Gastrocnemius medialis (tissue), 4 donors: ENCODE data around the gene ABO.

ENCODE experiments used
- POLR2A ChIP-seq, 2 donors: fragments of 450-650 bp; IDR thresholded peaks; one replicate each; pipeline ENCODE4 v1.6.1; 2017; ENCODE audit warnings: antibody characterized with exemption in 2 of 2, mild to moderate bottlenecking in 2 of 2, moderate library complexity in 2 of 2
- TF ChIP-seq, protein P1 (sequence below), 5 experiments: fragments of 450-650 bp in 3 of 5; fragments of 200-600 bp in 2 of 5; sonication (generic) in 2 of 5; IDR thresholded peaks in 4 of 5; conservative IDR thresholded peaks in 1 of 5; 1 replicate in 4 of 5; 2 replicates in 1 of 5; pipeline ENCODE4 v1.5.1; 2016 to 2019; ENCODE audit warnings: antibody characterized with exemption in 5 of 5, mild to moderate bottlenecking in 3 of 5, moderate library complexity in 3 of 5

GRCh38 chr9:133282464-133283238 lies 7.7 kb upstream of the ABO start:
- TF ChIP-seq, protein P1, sequence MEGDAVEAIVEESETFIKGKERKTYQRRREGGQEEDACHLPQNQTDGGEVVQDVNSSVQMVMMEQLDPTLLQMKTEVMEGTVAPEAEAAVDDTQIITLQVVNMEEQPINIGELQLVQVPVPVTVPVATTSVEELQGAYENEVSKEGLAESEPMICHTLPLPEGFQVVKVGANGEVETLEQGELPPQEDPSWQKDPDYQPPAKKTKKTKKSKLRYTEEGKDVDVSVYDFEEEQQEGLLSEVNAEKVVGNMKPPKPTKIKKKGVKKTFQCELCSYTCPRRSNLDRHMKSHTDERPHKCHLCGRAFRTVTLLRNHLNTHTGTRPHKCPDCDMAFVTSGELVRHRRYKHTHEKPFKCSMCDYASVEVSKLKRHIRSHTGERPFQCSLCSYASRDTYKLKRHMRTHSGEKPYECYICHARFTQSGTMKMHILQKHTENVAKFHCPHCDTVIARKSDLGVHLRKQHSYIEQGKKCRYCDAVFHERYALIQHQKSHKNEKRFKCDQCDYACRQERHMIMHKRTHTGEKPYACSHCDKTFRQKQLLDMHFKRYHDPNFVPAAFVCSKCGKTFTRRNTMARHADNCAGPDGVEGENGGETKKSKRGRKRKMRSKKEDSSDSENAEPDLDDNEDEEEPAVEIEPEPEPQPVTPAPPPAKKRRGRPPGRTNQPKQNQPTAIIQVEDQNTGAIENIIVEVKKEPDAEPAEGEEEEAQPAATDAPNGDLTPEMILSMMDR (IDR thresholded peaks at IDR 0.05 in 4 of 5, conservative IDR thresholded peaks at IDR 0.05 in 1 of 5) = no peak
- TF ChIP-seq POLR2A (IDR thresholded peaks at IDR 0.05) = no peak
